OCI-LY3 (cell line): ENCODE data around the gene MAOA.

ENCODE experiments used
- EZH2phosphoT487 ChIP-seq: fragments of 200-600 bp; shearing (Covaris generic); IDR thresholded peaks from 2 replicates; pipeline ENCODE4 v1.6.1; 2018; ENCODE audit warnings: antibody characterized with exemption, mixed run types, low read depth
- TF ChIP-seq, protein P1 (sequence below): fragments of 200-600, 300-600 bp; sonication (generic); IDR thresholded peaks from 2 replicates; pipeline ENCODE4 v1.5.1; 2014; ENCODE audit warnings: antibody characterized with exemption, low read length, low read depth

DNA sequence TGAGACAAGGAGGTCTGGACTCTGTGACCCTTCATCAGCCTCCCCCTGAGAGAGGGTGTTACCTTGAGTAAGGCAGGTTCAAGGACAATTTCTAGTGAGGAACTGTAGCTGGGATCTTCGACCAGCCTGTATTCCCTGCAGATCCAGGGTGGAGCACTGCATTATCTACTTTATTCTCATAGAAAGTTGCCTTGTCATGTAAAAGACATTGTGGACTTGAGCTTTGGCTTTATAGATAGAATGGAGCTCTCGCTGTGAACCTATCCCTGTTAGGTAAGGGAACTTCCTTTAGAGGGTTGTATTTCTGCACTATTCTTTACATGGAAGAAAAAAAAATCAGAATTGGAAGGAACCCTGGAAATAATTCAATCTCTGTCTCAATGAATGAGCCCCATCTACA, 91.4 kb downstream of the MAOA start:
- TF ChIP-seq, protein P1, sequence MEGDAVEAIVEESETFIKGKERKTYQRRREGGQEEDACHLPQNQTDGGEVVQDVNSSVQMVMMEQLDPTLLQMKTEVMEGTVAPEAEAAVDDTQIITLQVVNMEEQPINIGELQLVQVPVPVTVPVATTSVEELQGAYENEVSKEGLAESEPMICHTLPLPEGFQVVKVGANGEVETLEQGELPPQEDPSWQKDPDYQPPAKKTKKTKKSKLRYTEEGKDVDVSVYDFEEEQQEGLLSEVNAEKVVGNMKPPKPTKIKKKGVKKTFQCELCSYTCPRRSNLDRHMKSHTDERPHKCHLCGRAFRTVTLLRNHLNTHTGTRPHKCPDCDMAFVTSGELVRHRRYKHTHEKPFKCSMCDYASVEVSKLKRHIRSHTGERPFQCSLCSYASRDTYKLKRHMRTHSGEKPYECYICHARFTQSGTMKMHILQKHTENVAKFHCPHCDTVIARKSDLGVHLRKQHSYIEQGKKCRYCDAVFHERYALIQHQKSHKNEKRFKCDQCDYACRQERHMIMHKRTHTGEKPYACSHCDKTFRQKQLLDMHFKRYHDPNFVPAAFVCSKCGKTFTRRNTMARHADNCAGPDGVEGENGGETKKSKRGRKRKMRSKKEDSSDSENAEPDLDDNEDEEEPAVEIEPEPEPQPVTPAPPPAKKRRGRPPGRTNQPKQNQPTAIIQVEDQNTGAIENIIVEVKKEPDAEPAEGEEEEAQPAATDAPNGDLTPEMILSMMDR: no peak
- TF ChIP-seq EZH2phosphoT487: no peak
